NCI-H2227 treated with DMSO at 0.1 percent for 48 hours (cell line): ENCODE measurements around the gene CASQ2.
"Not testable (repeated sequence)": the region's sequence is repeated elsewhere in the genome, so short reads cannot be mapped to it uniquely, and the experiment has no call there.

Source experiments
- DNase-seq: peaks from one replicate; lab custom pipeline; 2025; lab: John Stamatoyannopoulos, UW

Gene CASQ2

GRCh38 chr1:115780655-115781054 lies 12.1 kb upstream of the CASQ2 start:
- DNase-seq, result not testable (repeated sequence)

GRCh38 chr1:115779075-115779474 lies 10.6 kb upstream of the CASQ2 start:
- not testable (repeated sequence) for DNase-seq

- peak; percentile 81 for DNase-seq
Measured at GRCh38 chr1:115771847-115772457, 3.4 kb upstream of the CASQ2 start.

GRCh38 chr1:115771094-115771846 lies 2.8 kb upstream of the CASQ2 start:
- peak; percentile 76 for DNase-seq

GRCh38 chr1:115767403-115767802 lies 1.1 kb downstream of the CASQ2 start:
- no peak for DNase-seq

GRCh38 chr1:115765091-115765490 lies 3.4 kb downstream of the CASQ2 start:
- DNase-seq, result no peak

GRCh38 chr1:115764541-115764940 lies 4.0 kb downstream of the CASQ2 start:
- no peak for DNase-seq

- DNase-seq, result no peak
Measured at GRCh38 chr1:115762779-115763178, 5.7 kb downstream of the CASQ2 start.

GRCh38 chr1:115761601-115762302 lies 6.8 kb downstream of the CASQ2 start:
- no peak for DNase-seq

- DNase-seq, result no peak
Measured at GRCh38 chr1:115757856-115758255, 10.7 kb downstream of the CASQ2 start.

GRCh38 chr1:115757326-115757725 lies 11.2 kb downstream of the CASQ2 start:
- no peak for DNase-seq

GRCh38 chr1:115755456-115756370 lies 12.8 kb downstream of the CASQ2 start:
- no peak for DNase-seq

- DNase-seq, result no peak
Measured at GRCh38 chr1:115753830-115754229, 14.7 kb downstream of the CASQ2 start.

- no peak for DNase-seq
Measured at GRCh38 chr1:115753361-115753760, 15.2 kb downstream of the CASQ2 start.

GRCh38 chr1:115748401-115749150 lies 19.9 kb downstream of the CASQ2 start:
- DNase-seq, result no peak

GRCh38 chr1:115746021-115746690 lies 22.4 kb downstream of the CASQ2 start:
- DNase-seq, result no peak

- no peak for DNase-seq
Measured at GRCh38 chr1:115744646-115745275, 23.8 kb downstream of the CASQ2 start.

- DNase-seq, result no peak
Measured at GRCh38 chr1:115740811-115741210, 27.7 kb downstream of the CASQ2 start.

GRCh38 chr1:115732316-115732715 lies 36.2 kb downstream of the CASQ2 start:
- no peak for DNase-seq

GRCh38 chr1:115729756-115730155 lies 38.8 kb downstream of the CASQ2 start:
- no peak for DNase-seq
